NCI-H345 (cell line): ENCODE results near the gene KCTD6.

Source experiments
- DNase-seq: peaks from one replicate; lab custom pipeline; 2025; lab: John Stamatoyannopoulos, UW

KCTD6 gene

DNA sequence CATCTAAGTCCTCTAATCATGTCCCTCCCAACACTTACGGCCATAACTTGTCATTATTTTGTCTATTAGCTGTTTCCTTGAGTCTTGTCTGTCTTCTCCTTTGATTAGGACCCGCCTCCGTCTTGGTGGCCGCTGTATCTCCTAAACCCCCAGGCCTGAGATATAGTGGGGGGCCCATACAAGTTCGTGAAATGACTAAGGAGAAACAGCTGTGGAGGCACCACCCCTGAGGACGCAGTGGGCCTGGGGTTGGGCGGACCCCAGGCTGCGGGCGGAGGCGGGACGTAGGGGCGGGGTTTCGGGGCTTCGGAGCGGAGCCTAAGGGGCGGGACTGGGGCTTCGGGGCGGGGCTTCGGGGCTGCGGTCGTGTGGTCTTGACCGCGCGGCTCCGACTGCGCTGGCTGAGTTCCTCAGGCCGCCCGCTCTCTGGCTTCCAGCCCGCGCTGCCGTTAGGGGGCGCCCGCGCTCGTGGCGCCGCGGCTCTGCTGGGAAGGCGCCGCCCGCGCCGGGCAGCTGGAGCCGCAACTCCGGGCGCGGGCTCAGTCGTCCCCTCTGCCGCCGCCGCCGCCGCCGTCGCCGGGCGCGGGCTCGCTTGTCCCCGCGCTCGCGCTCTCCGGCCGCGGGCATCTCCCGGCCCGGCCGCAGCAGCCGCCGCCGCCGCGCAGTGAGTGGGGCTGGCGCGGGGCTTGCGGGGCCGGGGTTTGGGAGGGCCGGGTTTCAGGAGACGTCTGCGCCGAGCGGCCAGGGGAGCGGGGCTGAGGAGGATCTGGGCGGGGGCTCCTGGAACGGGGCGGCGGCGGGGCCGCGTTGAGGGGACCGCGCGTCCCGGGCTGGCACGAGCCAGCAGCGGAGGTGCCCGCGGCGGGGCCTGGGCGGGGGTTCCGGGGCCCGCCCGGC lies at the start of gene KCTD6:
Gene KCTD6 (plus strand): TSS at position 591 of the 897 bp plus-strand sequence. CDS start 6,660 bp downstream, outside the sequence.
- DNase-seq: peak; percentile 86

GRCh38 chr3:58452176-58452575 lies 39.7 kb upstream of the KCTD6 start:
- DNase-seq: peak; percentile 9

DNA sequence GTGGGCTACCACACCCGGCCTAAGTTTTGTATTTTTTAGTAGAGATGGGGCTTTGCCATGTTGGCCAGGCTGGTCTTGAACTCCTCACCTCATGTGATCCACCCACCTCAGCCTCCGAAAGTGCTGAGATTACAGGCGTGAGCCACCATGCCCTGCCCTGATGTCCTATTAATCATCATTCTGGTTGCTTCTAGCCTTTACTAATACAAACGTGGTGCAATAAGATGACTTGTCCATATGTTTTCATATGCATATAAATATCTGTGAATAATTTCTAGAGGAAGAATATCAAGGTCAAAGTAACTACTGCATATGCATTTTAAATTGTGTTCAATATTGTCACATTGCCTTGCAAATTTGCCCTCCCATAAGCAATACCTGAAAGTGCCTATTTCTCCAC lies 32.7 kb upstream of the KCTD6 start:
- DNase-seq: no peak

DNA sequence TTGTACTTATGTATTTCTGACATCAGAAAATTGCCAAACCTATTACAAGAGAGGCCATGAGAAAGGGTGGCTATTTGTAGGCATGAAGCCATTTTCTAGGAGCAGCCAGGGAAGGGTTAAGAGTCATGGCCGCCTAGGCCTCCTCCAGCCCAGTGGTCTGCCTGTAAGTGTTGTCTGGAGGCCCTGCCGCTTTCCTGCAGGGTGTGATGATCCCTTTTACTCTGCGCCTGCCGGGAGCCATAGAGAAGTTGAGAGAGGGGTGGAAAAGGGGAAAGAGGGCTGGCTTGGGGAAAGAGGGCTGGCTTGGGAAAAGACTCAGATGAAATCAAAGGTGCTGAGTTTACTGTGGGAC lies 29.1 kb upstream of the KCTD6 start:
- no peak for DNase-seq

GRCh38 chr3:58463181-58463941 lies 28.5 kb upstream of the KCTD6 start:
- peak; percentile 53 for DNase-seq

DNA sequence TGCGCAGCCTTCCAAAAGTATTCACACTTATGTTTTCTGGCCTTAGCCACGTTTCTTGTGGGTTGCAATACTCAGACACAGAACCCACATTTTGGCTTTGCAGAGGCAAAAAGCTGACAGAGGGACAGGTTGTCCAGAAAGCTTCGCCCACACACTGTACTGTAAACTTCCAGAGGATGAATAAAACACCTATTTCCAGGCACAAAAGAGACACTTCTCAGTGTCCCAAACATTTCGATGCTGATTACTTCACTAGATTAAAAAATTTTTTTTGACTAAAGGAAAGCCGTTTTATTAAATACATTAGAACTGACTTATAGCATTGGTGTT lies 28.0 kb upstream of the KCTD6 start:
- DNase-seq: no peak

DNA sequence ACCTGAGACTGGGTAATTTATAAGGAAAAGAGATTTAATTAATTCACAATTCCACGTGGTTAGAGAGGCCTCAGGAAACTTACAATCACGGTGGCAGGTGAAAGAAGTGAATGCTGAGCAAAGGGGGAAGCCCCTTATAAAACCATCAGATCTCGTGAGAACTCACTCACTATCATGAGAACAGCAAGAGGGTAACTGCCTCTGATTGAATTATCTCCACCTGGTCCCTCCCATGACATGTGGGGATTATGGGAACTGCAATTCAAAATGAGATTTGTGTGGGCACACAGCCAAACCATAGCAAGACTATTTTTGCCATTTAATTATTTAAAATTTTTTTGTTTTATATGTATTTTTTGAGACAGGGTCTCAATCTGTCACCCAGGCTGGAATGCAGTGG lies 27.0 kb upstream of the KCTD6 start:
- no peak for DNase-seq

- no peak for DNase-seq
These were observed 24.9 kb upstream of the KCTD6 start for GRCh38 chr3:58466899-58467563.

GRCh38 chr3:58469096-58469495 lies 22.8 kb upstream of the KCTD6 start:
- no peak for DNase-seq

- no peak for DNase-seq
These were observed 21.4 kb upstream of the KCTD6 start for GRCh38 chr3:58470363-58471024.

DNA sequence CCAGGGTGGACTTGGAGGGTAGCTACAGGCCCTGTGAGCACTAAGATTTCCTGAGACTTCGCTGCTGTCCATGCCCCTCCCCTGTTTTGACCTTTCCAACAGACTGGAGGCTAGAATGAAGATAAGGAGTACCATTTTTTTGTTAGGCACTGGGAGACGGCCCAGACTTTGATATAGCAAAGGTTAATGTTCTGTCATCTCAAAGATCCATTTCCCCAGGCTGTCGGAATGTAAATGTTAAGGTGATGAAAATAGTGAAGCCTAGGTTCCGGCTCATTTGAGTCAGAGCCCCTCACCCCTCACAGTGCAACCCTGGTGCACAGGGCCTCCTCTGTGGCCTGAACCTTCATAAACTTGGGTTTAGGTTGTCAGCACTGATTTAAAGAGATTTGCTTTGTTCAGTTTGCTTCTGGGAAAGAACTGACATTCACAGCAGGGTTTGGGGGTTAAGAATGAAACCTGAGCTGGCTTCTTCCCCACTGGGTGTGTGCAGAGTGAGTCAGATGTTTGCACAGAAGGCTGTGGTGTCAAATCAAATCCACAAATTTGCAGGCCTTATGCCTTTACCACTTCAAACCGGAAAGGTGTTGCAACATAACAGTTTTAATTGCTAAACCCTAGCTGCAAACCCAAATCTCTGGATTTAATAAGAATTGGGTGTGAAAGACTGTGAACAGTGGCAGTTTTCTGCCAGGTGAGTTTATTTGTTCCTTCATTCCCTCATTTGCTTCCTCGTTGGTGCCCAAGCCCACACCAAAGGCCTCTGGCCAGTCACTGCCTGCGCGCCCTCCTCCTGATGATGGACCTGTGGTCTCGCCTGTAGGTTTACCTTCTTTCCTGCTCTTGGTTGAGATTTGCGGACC lies 20.6 kb upstream of the KCTD6 start:
- peak; percentile 90 for DNase-seq

- DNase-seq: no peak
These were observed 18.6 kb upstream of the KCTD6 start for GRCh38 chr3:58473275-58473674.

DNA sequence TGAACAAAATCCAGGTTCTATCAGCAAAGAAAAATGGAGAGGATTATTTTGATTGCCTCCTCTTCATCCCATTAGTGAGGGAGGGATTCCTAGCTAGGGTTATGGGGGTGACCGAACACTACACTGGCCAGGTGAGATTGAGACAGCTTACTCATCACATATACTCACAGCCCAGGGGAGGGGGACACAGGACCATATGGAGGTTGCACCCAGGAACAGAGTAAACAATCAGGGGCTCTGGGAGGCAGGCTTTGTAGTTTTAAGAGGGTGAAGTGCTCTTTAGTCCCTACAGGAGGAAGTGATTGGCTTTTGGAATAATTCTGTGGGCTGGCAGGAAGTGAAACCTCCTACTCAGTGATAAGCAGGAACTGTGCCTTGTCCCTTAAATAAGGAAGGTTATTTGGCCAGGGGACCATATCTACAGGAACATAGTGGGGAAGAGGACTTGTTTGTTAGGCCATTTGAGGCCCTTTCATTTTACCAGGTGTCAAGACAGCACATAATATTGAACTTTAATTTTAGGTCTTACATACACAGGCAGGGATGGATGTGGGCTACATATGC lies 17.5 kb upstream of the KCTD6 start:
- peak; percentile 36 for DNase-seq

DNA sequence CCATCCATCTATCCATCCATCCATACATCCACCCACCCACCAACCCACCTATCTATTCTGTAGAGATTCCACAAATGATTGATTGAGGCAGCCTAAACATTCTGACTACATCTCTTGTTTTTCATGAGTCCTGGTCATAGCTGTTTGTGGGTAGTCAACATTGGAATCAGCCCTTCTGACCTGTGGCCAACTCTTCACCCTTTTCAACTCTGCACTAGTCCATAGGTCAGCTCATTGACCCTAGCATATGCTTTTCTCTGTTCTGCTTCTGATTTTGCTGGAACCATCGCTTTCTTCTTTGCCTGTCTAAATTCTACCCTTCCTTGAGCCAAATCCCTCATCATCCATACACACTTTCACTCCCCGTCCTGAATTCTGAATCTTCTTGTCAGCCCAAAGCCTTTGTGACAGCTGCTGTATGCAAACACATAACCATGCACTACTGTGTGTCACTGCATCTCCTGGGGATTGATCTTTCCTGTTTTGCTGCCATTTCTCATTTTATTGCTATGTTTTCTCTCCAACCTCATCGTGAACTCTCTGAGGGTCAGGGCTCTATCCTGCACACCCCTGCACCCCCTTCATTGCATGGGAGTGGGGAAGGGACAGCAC lies 16.8 kb upstream of the KCTD6 start:
- no peak for DNase-seq

DNA sequence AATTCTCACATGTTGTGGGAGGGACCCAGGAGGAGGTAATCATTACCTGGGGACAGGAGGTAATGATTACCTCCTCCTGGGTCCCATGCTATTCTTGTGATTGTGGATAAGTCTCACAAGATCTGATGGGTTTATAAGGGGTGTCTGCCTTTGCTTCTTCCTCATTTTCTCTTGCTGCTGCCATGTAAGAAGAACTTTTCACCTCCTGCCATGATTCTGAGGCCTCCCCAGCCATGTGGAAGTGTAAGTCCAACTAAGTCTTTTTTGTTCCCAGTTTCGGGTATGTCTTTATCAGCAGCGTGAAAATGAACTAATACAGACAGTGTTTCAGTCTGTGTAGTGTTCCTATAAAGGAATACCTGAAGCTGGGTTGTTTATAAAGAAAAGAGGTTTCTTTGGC lies 13.1 kb upstream of the KCTD6 start:
- DNase-seq: no peak

- DNase-seq: no peak
These were observed 11.6 kb upstream of the KCTD6 start for GRCh38 chr3:58480309-58480708.

DNA sequence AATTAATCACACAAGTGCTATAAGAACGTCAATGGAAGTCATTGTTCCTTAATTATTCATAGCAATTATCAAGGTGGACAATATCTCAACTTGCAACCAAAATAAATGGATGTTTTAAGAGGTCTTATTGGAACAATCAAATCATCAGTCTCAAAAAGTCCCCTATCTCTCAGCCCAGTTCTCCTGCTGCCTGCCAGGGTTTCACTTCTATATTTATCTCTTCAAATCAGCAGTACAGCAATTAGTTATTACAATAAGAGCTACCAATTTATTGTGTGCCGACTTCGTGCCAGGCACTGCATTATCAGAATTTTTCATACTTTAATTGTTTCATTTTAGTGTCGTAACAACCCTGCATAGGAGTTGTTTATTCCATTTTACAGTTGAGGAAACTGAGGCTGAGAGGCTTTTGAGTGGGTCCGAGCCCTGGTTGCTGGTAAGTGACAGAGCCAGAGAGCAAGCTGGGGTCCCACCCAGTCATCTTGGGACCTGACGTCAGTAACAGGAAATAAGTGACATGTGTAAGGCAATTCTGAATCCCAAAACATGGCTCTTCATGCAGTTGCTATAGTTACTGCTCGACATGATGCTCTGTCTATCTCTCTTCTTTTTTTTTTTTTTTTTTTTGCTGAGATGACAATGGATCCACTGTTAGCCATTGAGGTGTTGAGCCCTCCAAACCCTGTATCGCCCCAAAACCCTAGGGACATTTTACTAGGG lies 8.8 kb upstream of the KCTD6 start:
- no peak for DNase-seq

- DNase-seq: no peak
These were observed 7.7 kb upstream of the KCTD6 start for GRCh38 chr3:58484045-58484721.

- DNase-seq: no peak
These were observed 7.2 kb upstream of the KCTD6 start for GRCh38 chr3:58484722-58485069.
